Epithelial cell of esophagus (primary cell): Measurements from ENCODE around the gene OR1L6.

ENCODE experiments used
- DNase-seq: peaks from one replicate; pipeline ENCODE4 v3.0.0; 2010; ENCODE audit warnings: low read depth
- H3K4me3 ChIP-seq: 2 replicates; pipeline ENCODE4 v1.5.1; 2011; ENCODE audit warnings: mild to moderate bottlenecking, low read length, control low read depth
- CTCF ChIP-seq: IDR thresholded peaks from 2 replicates; pipeline ENCODE4 v1.5.1; 2011; ENCODE audit warnings: low read depth, mild to moderate bottlenecking, low read length, control low read depth, inconsistent platforms; ENCODE audit not compliant: insufficient read depth; ENCODE audit errors: missing control alignments

Gene OR1L6

GRCh38 chr9:122777052-122777451 lies 34.9 kb downstream of the OR1L6 start:
- H3K4me3 ChIP-seq = no peak overlapping the region
- no peak for DNase-seq
- TF ChIP-seq CTCF = no peak

- TF ChIP-seq CTCF = no peak
- peak; percentile 28 for DNase-seq
- no peak overlapping the region for H3K4me3 ChIP-seq
Observed at GRCh38 chr9:122777935-122778627, 36.0 kb downstream of the OR1L6 start.

GRCh38 chr9:122779181-122779580 lies 37.1 kb downstream of the OR1L6 start:
- H3K4me3 ChIP-seq = no peak overlapping the region
- no peak for DNase-seq
- TF ChIP-seq CTCF = no peak

DNA sequence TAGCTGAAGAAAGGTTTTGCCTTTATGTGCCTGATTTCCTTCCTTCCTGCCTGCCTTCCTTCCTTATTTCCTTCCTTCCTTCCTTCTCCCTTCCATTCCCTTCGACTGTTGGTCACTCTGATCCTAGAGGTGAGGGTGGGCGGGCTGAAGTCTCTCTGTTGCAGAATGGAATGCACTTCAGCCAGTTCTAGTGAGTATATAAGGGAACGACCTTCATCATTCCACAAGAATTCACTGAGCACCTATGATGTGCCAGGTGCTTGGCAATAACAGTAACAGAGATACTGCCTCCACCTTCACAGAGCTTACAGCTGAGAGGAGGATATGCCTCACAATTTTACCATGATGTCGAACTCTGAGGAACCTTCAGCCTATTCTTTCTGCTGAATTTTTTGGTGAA lies 37.9 kb downstream of the OR1L6 start:
- no peak for DNase-seq
- H3K4me3 ChIP-seq = no peak overlapping the region
- no peak for TF ChIP-seq CTCF

DNA sequence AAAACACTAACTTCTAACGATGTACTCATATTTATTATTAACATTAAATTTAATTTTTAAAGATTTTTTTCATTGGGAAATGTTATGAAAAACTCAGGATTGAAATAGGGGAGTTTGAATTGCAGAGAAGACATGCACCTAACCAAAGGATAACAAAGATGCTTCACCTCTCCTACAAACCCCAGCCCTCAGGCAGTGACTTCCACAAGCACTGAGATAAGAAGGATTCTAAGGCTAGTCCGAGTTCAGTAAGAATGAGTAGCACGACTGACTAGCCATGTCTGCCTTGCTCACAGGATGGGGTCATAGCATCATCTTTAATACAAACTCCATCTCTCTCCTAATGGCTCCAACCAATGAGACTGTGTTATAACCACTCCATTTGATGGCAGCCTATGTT lies 39.6 kb downstream of the OR1L6 start:
- DNase-seq = no peak
- no peak for TF ChIP-seq CTCF
- no peak overlapping the region for H3K4me3 ChIP-seq

GRCh38 chr9:122785269-122785668 lies 43.2 kb downstream of the OR1L6 start:
- no peak for DNase-seq
- H3K4me3 ChIP-seq = no peak overlapping the region
- no peak for TF ChIP-seq CTCF

- no peak for DNase-seq
- no peak overlapping the region for H3K4me3 ChIP-seq
- TF ChIP-seq CTCF = no peak
Observed at GRCh38 chr9:122786338-122786737, 44.2 kb downstream of the OR1L6 start.
